ENCODE results near the gene RPTOR.
"Not testable (repeated sequence)": the region's sequence is repeated elsewhere in the genome, so short reads cannot be mapped to it uniquely, and the experiment has no call there.

- not testable (repeated sequence) for TF ChIP-seq RB1 (IDR thresholded peaks at IDR 0.05; ENCODE audit: borderline replicate concordance); TAF1 (IDR thresholded peaks at IDR 0.05; ENCODE audit: borderline replicate concordance, low read depth, low read length); JUND (IDR thresholded peaks at IDR 0.05; ENCODE audit: low read depth, low read length); CHD4 (IDR thresholded peaks at IDR 0.05); EZH2 (IDR thresholded peaks at IDR 0.05; ENCODE audit: borderline replicate concordance, control insufficient read depth, low read depth, low read length)
- TF ChIP-seq, protein P1, sequence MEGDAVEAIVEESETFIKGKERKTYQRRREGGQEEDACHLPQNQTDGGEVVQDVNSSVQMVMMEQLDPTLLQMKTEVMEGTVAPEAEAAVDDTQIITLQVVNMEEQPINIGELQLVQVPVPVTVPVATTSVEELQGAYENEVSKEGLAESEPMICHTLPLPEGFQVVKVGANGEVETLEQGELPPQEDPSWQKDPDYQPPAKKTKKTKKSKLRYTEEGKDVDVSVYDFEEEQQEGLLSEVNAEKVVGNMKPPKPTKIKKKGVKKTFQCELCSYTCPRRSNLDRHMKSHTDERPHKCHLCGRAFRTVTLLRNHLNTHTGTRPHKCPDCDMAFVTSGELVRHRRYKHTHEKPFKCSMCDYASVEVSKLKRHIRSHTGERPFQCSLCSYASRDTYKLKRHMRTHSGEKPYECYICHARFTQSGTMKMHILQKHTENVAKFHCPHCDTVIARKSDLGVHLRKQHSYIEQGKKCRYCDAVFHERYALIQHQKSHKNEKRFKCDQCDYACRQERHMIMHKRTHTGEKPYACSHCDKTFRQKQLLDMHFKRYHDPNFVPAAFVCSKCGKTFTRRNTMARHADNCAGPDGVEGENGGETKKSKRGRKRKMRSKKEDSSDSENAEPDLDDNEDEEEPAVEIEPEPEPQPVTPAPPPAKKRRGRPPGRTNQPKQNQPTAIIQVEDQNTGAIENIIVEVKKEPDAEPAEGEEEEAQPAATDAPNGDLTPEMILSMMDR (IDR thresholded peaks at IDR 0.05 in 2 of 3, conservative IDR thresholded peaks at IDR 0.05 in 1 of 3; ENCODE audit: control insufficient read depth in 2 of 3, extremely low read depth in 1 of 3, insufficient read depth in 1 of 3, low read depth in 3 of 3, low read length in 3 of 3), result not testable (repeated sequence)
Observed at GRCh38 chr17:80875480-80875995, 330.9 kb downstream of the RPTOR start.
